SH-SY5Y (cell line): Measurements from ENCODE around the gene LRRC8B.

Experiments
- GATA2 ChIP-seq: IDR thresholded peaks from 2 replicates; pipeline ENCODE4 v1.6.1; 2011; ENCODE audit warnings: mild to moderate bottlenecking, low read depth, low read length
- GATA3 ChIP-seq: IDR thresholded peaks from 2 replicates; pipeline ENCODE4 v1.6.1; 2011; ENCODE audit warnings: low read depth, mild to moderate bottlenecking, low read length, moderate library complexity

LRRC8B gene

DNA sequence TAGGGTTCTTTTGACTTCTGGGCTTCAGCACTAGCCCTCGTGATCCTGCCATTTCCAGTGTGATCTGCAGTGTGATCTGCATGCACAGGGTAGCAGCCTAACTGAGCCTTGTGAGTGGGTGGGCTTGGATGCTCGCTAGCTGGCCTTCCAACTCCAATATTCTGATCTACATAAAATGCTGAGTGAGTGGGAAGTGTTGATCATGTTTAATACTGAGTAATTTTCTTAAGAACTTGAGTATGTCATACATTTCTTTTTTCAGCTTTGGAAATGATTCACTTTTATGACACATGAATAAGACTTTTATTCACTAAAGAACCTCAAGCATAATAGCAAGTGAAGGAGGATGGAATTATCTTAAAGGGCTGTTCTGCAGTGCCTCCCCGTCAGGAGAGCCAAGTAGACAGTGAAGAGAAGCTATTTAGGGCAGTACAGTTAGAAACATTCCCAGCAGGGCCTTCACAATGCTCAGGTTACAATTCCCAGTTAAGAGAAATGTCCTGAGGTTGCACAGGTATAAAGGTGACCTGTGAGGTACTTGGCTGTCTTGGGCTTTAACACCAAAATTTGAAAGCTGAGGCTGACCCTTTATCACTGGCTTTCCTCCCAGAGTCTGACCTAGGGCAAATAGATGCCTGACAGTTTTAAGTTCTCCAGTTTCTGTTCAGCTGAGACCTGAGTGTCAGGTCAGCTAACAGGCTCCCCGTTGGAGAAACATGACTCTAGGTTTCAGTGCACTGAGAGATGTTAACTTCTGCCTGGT, 79.2 kb downstream of the LRRC8B start:
- TF ChIP-seq GATA3 = no peak
- TF ChIP-seq GATA2 = no peak

DNA sequence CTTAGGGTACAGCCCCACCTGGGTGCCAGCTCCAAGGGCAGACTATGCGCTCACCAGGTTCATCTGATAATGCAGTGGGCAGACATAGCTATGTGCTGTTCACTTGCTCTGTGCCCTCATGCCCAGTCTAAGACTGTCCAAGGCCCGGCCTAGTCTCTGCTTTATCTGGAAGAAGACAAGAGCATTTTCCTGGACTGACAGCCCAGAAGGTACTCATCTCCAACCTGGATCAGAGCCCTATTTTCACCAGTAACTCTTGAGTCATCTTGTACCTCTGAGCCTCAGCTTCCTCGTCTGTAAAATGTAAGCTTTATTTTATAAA, 79.7 kb downstream of the LRRC8B start:
- TF ChIP-seq GATA3 (no peak), GATA2 (no peak)

DNA sequence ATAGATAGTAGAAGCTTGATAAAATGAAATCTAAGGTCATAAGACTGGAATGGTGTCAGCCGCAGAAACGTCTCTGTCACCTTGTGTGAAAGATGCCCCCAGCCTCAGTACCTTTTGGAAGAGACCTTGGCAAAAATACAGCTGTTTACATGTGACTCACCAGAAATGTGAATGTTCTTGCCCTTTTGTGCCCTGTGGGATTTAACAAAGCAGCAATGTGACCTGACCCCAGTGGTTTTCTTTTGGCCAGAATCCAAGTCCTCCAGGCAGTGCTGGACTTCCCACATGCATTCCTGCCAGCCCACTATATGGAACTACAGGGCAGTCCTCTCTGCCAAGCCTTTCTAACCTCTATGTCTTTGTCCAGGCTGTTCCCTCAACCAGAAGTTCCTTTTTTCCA, 81.1 kb downstream of the LRRC8B start:
- TF ChIP-seq GATA2 (no peak), GATA3 (no peak)

DNA sequence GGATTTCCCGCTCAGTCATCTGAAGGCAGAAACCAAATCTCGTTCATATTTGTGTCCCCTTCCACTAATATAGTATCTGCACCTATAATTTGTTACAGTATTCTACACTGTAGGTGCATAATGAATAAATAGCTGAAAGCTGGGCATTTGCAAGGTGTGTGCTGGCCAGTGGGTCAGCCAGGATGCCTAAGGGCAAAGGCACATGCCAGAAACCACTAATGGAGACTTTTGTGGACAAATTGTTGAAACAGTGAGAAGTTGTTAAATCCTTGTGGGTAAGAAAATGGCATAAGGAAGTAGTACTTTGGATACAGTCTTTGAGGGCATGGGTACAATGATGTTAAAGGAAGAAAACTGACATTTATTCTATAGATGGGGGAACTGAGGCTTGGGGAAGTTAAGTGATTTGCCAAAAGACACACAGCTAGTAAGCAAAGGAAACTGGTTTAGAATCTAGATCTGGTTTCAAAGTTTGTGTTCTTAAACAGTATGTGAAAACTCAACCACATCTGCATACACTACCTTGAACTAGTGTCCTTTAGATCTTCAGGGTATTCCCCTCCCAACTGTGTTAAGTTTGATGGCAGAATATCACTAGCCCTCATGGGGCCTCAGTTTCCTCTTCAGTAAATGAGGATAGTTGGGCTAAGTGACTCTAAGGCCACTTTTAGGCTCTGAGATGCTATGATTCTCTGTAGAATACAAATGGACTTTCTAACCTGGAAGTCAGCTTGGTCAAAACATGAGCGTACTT, 81.8 kb downstream of the LRRC8B start:
- no peak for TF ChIP-seq GATA3
- TF ChIP-seq GATA2 = no peak

DNA sequence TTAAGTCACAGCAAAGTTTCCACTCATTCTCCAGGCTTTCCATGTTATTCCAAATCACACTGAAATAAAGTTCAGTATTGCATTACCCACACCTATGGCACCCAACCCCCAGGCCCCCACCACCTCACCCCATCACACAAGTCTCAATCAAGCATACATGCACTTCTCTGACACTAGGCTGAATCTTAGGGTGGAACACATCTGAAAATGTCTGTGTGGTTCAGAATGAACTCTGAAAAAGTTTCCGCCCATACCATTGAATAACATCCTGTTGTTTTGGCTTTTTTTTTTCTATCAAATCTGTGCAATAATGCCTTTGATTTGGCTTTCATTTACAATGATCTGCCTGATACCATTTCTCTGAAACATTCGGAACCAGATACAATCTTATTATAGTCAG, 82.5 kb downstream of the LRRC8B start:
- TF ChIP-seq GATA3 (no peak), GATA2 (no peak; the same call in 1 of the 2 replicates)

DNA sequence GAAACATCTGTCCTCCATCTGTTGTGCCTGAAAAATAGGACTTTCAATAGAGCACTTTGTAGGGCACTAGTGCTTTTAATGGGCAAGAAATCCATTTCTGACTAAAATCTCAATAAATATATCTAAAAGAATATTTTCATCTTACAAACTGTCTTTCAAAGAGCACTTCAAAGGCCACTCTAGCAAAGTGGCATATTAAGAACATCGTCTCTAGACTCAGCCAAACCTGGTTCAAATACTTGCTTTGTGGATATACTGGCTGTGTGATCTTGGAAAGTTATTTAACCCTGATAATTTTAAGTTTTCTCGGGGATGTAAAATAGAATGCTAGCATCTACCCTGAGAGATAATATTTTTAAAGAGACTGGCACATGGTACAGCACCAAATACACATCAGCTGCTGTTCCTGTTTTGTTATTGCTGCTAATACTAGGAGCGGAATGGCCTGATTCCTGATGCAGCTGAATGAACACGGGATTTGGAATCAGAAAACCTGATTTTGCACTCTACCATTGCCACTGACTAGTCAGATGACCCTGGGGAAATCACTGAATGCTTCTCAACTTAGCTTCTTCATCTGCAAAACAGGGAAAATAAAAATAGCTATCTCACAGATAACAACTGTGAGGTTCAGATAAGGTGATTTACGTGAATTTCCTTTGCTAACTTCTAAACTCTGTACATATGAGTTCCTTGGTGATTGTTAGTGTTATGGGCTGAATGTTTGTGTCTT, 83.1 kb downstream of the LRRC8B start:
- TF ChIP-seq GATA2 (no peak), GATA3 (no peak)

DNA sequence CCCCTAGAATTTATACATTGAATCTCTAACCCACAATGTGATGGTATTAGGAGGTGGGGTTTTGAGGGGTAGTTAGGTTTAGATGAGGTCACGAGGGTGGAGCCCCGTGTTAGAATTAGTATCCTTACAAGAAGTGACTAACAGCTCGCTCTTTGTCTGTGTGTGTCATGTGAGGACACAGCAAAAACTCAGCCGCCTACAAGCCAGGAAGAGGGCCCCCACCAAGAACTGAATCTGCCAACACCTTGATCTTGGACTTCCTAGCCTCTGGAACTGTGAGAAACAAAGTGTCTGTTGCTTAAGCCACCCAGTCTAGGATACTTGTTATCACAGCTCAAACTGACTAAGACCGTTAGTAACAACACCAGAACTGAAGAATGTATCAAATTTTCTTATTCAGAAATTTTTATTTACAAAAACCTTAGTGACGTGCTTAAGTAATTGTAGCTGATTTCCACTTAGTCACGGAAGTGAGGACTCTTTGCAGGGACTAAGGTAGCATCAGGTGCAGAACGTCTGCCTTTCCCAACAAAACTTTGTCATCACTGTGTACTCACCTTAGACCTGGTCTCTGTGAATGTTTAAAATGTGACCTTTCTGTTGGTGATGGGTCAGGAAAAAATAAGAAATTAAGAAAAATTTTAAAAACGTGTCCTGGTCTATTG, 83.8 kb downstream of the LRRC8B start:
- TF ChIP-seq GATA2 (no peak), GATA3 (no peak)

DNA sequence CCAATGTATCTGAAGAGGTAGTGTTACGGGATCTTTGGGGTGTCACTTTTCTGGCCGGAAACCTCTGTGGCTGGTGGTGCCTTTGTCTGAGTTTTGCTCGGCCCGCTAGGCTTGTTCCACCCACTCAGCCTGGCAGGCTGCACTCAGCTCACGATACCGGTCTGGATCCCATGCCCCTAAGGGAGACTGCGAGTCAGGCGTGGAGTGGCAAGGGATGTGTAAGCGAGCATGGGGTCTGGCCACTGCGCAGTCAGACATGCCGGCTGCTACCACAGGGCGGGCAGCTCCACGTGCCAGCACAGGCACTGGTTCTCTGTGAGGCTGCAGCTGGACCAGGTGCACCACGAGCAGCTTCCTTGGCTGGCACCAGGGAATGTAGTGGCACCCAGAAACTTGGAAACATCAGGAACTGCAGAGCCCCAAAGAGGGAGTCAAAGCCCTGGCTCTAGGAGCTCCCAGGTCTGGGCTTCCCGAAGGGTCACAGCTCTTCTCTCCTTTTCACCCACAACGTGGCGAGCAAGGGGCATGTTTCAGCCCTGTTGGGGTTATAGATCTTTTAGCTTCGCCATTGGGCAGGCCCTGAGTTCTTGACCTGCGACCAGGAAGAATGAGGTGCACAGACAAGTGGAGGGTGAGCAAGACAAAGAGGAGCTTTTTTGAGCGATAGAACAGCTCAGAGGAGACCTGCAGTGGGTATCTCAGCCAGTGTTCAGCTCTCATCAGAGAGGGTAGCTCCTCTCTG, 84.5 kb downstream of the LRRC8B start:
- no peak for TF ChIP-seq GATA3
- TF ChIP-seq GATA2 = no peak

DNA sequence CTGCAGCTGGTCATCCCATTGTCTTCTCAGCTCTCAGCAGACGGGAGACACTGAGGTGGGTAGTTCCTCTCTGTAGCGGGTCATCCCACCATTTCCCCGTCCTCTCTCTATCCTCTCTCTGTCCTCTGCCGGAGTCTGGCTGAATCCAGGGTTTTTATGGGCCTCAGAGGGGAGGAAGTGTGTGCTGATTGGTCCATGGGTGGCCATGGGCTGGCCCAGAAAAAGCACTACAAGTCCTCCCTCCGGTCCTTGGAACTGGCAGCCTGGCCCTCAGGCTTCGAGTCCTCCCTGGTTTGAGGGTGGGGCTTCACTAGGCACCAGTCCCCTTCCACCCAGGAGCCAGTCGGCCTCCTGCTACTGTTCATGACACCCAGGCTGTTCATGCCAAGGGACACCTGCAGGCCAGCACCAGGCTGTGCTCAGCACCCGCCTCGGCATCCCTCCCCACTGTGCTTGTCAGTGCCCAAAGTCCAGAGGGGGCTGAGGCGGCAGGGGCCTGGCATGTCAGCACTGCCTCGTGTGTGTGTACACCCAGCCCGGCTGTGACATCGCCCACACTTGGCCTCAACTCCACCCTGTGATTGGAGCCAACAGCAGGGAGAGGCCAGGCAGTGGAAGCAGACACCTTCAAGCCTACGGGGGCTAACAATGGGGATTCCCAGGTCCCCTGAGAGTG, 85.3 kb downstream of the LRRC8B start:
- TF ChIP-seq GATA3 (no peak), GATA2 (no peak)

DNA sequence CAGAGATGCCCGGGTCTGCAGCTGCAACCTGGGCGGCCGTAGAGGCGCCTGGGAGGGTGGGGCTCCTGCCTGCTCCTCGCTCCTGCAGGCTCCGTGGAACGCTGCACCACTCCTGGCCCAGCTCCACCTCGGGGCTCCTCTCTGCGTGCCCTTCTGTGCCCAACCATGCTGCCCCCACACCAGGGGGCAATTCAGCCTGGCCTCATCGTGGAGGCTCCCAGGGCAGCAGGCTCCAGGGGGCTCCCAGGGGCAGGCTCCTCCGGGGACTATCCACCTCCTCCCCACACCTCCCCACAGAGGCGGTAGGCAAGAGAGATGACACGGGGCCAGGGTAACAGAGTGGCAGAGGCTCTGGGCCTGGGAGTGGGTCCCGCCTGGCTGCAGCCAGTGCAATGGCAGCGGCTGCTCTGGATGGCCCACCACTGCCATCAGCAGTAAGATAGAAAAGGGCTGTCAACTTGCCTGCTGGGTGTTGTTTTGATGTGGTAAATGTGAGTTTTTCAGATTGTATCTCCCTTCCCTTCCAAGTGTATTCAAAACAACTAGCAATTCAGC, 85.9 kb downstream of the LRRC8B start:
- TF ChIP-seq GATA3 = no peak
- TF ChIP-seq GATA2 = no peak

DNA sequence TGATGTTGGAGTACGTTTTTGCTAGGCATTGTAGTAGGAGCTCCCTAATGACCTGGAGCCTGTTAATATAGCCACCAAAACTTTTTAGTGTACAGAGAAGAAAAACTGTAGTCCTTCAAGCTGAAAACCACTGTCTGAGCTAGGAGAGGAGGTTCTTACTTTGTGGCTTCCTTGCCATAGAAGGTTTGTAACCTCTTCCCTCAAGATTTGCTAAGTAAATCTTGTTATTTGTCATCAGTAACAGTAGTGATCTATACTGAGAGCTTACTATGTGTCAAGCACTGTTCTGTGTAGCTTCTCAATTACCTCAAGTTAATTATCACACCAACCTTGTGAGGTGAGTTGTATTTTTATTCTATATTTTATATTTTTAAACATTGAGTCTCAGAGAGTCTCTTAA, 87.1 kb downstream of the LRRC8B start:
- TF ChIP-seq GATA2 = no peak
- TF ChIP-seq GATA3 = no peak

DNA sequence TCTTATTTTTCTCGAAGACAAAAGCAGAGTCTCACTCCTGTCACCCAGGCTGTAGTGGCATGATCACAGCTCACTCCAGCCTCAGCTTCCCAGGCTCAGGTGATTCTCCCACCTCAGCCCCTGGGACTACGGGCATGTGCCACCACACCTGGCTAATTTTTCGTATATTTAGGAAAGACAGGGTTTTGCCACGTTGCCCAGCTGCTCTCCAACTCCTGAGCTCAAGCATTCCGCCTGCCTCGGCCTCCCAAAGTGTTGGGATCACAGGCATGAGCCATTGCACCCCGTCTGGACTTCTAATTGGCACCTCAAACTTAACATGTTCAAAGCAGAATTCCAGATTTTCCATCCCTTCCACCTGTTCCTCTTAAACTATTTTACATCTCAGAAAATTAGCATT, 89.3 kb downstream of the LRRC8B start:
- no peak for TF ChIP-seq GATA3
- no peak for TF ChIP-seq GATA2
